ENCODE data around the gene ADSS1.

The ADSS1 gene

DNA sequence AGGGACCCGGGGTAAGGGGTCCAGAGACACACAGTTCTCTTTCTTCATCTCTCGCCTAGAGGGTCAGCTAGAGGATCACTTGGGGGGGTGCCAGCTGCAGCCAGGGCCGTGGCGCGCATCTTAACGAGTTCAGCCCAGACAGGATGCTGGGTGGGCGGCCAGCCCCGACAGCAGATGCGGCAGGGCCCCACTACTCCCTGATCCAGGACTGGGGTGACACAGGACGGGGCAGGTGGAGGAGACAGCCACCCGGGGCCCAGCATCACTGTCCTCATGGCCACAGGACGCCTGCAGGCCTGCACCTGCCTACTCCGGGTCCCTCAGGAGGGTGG lies 58.7 kb downstream of the ADSS1 start:
- DNase-seq (ENCODE audit: low read depth), result no peak

DNA sequence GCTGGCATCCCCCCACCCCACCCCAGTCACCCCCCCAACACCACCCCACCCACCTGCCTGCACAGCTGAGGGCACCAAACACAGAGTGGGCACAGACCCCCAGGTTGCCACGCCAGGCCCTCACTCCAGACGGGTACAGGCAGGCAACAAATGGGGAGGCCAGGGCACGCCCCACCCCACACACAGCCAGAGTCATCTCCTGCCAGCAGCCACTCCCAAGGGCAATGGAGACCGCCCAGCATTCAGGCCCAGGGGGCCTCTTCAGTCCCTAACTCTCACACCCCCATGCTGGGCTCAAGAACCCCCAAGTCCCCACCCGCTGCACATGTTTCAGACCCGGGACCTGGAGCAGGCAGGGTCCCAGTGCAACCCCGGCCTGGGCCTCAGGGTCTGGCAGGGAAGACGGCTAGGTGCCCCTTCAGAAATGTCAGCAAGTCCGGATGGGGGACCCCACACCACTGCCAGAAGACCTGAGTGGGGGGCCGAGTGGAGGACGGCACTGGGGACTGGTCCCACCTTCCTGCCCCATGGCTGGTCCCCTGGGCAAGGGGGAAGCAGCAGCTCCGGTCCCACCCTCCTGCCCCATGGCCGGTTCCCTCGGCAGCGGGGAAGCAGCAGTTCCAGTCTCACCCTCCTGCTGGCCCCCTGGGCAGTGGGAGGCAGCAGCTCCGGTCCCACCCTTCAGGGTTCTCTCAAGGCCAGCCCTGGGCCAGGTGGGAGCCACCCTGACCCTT lies 59.6 kb downstream of the ADSS1 start:
- DNase-seq (ENCODE audit: low read depth), result no peak

DNA sequence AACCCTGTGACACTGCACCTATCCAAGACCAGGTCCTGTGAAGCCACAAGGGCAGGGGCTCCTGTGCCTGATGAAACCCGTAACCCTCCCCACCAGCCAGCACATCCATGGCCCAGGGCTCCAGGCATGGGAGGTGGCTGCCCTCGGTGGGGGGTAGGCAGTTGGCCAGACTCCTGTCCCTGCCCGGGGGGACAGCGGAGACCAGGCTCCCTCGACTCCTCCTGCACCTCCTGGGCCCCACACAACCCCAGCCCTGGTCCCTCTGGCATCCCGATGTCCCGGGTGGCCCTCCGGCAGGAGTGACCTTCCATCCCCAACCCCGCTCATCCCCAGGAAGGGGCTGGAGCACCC lies 60.2 kb downstream of the ADSS1 start:
- DNase-seq (ENCODE audit: low read depth), result no peak

DNA sequence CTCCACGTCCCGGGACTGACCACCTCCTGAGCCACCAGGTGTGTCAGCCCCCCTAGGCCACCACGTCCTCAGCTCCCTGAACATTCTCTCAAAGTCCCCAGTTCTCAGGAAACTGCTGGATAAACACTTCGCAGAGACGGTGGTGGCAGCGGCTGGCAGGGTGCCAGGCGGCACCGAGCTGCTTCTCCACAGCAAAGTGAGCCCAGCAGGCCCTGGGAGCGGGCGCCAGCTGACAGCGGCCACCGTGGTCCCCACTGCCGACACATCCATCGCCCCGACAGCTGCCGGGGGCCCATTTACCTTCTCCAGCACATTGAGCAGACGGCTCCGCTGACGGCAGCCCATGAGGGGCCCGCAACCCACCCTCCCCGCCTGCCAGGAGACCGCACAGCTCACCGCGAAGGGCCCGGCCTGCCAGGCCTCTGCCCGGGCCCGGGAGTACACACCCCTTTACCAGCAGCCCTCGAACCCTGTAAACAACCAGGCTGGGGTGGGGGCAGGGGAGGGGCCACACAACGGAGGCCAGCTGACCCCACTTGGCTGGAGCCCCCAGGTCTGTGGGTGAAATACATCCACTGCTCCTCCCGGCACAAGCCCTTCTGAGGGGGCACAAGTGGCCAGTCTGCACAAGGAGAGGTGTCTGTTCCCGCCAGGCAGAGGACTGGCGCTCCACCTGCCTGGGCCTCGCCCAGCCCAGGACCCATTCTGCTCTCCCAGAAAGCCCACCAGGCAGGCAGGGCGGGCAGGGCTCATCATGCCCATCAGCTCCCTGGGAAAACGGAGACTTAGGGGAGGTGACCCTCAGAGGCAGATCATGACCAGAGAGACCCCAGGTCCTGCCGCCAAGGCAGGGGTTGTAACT lies 61.0 kb downstream of the ADSS1 start:
- DNase-seq (ENCODE audit: low read depth), result no peak

DNA sequence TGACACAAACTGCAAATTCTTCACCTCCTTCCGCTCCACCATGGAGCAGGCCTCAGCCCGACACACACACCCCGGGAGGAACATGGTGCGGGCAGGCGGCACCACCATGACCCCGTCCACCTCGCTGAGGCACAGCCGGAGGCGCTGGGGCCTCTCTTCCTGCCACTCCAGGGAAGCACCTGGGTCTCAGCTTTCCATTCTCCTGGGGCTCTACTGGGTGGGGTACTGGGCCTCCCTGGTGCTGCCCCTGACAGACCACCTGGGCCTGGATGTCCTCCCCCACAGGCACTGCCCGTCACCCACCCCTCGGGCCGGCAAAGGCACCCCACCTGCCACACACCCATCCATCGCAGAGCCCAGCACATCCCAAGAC lies 61.7 kb downstream of the ADSS1 start:
- no peak for DNase-seq (ENCODE audit: low read depth)

DNA sequence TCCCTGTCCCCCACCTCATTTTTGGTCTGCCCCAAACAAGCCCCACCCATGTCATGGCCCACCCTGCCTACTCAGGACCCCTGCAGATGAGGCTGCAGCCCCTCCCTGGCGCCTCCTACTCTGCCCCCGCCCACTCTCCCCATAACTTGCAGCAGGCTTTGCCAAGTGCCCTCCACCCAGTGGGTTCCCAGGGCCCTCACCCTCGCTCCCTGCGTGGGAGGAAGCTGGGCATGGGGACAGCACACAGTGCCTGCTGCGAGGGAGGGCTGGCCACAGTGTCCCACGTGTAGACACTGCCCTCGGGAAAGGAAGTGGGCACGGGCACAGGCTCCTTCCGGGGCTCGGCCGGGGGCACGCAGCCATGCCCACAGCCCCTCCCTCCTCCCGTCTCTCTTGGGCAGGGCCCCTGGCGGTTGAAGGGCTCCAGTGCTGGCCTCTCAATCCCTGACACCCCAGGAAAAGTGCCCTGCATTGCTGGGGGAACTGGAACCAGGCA lies 62.1 kb downstream of the ADSS1 start:
- DNase-seq (ENCODE audit: low read depth), result no peak

DNA sequence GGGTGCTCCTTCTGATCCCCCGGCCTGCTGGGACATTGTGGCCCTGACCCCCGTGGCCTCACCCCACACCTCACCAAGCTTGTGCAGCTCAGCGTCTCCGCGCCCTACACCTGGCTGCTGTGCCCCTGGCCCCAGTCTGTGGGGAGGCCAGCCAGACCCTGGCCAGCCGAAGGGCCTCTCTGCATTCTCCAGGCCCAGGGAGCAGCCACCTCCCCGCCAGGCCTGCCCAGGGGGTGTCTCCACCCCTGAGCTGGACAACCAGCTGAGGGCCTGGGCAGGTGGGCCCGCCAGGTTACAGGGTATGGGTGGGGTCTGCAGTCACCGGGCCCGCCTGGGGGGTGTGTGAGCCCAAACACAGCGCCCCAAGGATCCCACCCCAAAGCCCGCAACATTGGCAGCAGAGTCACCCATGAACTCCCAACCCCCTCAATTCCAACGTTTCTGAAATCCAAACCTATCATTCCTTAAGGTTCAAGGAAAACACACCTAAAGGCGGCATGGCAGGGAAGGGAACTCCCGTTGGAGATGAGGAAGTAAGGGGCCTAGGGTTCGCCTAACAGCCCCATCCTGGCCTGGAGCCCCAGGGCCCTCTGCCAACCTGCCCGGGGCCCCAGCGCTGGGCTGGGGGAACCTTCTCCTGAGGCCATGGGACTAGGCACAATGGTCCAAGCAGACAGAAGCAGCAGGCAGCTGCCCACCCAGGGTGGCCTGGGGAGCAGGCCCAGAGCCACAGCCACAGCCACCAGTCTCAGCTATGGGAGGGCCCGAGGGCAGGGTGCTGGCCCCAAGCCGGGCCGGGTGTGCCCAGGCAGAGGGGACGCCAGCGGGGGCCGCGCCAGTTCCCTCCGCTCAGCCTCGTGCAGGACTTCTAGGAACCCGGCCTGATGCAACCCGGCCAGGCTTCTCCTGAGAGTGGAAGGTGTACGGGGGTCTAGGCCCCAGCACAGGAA lies 63.0 kb downstream of the ADSS1 start:
- DNase-seq (ENCODE audit: low read depth), result no peak

DNA sequence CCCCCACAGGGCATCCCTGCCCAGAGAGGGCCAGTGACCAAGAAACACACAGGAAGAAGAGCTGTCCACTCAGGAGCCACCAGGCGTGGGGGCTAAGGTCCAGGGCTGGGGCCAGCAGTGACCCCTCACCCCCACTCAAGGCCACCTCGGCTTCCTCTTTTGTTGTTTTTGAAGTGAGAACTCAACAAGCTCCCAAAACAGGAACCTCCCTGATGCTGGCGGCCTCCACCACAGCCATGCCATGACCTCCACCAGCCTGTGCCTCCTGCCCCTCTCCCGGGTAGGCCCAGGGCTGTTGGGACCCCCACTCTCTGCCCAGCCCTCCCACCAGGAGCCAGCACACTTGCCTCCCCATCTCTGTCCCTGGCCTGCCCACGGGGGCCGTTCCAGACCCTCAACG lies 63.7 kb downstream of the ADSS1 start:
- DNase-seq (ENCODE audit: low read depth), result no peak

DNA sequence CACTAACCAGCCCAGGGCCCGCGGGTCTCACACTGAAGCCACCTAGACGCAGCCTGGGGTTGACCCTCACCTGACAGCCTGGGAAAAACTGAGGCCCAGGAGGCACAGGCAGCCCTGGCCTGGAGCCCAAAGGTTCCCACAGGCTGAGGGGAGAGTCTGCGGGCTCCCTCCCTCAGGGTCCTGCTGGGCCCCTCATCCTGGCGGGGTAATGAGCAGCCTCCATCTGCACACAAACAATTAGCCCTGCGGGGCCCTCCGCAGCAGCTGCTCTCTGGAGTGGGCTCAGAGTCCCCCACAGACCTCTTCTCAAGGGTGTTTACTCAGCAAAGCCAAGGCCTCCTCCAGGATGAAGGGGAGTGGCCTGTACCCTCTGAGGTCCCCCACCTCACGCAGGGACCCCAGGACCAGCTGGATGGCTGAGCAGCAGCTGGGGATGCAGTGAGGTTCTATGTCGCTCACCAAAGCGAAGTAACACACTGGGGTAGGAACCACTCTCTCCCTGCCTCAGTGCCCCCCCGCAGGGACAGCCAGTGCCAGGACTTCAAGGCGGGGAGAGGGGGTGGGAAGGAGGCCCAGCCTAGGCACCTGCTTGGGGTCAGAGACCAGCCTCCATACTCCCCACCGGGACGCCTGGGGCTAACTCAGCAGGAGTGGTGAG lies 64.3 kb downstream of the ADSS1 start:
- DNase-seq (ENCODE audit: low read depth), result no peak

DNA sequence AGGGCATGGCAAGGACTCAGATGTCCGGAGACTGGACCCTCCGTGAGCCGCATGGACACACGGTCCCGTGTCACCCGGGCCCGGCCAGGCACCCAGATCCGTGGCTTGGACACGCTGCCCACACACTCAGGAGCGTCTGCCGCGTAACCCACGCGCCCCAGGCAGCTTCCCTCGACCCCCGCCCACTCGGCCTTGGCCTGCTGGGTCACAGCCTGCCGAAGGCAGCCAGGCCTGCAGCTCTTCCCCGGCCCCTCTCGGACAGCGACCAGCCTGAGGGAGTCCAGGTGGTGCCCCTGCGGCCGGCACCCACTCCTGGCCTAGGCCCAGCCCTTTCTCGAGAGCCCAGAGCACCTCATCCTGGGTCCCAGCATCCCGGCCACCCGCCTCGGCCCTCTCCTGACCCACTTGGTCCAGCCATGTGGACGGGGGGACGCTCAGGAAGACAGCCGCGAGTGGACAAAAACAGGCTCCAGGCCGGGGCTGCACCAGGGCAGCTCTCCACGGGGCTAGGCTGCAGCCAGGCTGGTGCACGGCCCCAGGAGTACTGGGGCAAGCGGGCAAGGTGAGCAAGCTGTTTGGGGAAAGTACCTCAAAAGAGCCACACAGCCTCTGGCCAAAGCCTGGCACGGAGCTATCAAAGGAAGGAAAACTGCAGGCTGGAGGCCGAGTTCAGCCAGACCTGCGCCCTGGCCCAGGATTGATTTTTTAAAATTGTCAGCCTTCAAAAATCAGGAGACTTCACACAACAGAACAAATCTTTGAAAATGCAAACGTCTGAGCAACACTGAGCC lies 65.0 kb downstream of the ADSS1 start:
- DNase-seq (ENCODE audit: low read depth), result no peak

DNA sequence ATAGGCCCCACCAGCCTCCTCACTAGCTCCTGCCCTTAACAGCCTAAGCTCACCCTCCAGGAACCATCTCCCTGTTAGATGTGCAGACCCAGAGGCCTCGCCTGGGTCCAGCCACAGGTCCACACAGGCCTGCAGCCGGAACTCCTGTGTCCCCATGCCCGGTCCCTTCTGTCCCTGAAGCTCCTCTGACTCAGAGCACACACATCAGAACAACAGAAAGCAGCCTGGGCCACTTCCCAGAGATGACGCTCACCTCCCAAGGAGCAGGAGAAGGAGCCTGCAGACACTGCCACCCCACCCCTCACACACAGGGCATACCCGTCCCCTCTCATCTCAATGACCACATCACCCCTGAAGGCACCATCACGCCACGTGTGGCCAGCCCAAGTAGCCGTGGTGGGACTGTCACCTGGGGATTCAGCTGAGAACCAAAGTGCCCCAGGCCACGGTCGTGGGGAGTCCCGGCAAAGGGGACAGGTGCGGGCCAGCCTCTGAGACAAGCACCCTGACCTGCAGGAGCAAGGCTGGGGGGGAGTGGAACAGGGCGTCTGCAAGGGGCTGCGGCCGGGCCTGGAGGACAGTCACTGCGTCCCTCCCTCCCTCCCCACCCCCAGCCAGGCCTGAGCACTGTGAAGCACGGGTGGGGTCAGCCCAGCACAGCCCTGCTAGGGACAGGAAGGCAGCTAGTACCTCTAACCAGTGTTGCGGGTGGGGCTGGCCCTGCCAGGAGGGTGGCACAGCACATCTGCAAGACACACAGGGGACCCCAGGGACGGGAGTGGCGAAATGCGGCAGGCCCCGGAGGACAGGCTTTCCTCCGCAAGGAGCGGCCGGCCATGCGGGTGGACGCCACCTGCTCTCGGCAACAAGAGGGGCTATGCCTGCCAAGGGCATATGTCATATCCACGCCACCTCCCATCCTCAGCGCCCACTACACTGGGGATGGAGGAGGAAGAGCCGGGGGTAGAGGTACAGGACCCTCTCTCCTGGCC lies 66.0 kb downstream of the ADSS1 start:
- DNase-seq (ENCODE audit: low read depth), result no peak

DNA sequence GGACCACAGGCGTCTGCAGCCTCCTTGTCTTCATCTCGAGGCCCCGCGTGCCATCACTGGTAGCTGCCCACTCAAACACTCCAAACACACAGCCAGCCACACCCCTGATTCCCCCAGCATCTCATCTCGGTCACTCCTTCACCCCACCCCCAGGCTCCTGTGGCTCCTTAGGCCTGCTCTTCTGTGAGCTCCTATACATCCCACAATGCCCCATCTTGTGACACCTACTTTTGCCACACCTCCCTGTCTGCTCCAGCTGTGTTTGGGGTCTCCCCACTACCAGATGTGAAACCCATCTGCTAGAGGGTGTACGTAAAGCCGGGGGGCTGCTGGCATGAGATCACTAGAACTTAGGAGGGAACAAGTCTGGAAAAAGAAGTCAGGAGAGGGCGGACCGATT lies 67.4 kb downstream of the ADSS1 start:
- DNase-seq (ENCODE audit: low read depth), result no peak

DNA sequence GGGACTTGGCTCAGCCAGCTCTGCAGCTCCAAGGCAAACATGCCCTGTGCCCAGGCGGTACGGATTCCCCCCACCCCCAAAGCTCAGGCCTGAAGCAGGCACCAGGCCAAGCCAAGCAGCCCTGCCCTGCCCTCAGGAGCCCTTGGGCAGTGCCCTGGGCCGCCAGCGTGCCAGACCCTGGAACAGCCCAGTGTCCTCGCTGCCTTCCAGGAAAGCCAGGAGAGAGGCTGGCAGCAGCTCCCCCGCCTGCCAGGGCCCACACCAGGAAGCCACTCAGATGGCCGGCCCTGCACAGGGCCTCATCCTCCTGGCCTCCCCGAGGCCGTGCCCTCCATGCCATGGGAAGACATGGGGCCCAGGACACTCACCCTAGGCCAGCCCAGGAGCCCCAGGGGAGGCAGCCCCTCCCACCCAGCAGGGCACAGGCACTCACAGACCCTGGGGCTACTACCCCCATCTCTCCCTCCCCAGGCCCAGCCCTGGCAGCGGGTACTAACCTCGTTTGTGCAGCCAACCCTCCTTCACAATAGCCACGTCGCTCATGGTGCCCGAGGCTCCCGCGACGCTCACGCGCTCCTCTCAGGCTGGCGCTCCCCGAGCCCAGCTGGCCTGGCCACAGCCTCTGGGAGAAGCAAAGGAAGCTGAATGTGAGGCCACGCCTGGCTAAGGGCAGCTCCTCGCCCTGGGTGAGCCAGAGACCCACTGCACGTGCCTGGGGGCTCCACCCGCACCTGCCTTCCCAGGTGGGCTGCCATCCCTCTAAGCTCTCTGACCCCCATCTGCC lies 68.3 kb downstream of the ADSS1 start:
- DNase-seq (ENCODE audit: low read depth), result no peak

DNA sequence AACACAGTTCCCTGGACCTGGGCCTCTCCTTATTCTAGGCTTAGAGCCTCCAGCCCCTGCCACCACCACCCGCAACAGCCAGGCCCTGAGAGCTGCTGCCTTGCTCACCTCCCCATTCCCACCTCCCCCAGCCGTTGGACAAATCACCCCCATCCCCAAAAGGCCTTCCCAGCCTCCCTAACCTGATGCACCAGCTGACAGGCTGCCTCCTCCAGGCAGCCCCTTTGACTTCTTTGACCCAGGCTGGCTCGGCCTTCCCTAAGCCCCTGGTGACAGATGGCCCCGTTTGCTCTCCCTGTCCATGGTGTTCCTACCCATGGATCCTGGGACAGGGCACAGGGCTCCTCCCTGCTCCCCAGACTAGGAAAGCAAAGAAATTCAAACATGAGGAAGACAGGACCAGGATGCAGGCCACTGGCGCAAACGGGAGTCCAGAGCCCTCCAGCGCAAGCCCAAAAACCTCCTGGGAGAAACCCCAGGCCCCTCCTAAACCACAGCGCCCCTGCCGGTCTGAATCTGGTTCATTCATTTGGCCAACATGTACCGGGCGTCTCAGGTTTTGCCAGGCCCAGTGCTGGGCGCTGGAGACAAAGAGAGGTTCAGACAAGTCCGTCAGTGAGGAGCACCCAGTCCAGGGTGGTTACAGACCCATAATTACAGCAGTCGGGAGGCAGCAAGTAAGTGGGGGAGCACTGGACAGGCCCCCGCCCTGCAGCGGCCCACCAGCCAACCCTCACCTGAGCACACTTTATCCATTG lies 69.1 kb downstream of the ADSS1 start:
- no peak for DNase-seq (ENCODE audit: low read depth)

DNA sequence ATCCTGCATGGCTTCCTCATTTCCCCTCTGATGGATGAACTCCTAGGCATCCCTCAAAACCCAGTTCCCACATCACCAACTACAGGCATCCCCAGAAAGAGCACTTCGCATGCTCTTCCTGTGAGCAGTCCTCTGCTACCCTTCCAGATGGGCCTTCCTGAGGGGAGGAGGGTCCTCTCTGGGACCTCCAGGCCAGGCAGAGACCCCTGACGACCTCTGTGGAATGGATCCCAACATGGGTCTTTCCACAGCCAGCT lies 69.6 kb downstream of the ADSS1 start:
- DNase-seq (ENCODE audit: low read depth), result no peak

DNA sequence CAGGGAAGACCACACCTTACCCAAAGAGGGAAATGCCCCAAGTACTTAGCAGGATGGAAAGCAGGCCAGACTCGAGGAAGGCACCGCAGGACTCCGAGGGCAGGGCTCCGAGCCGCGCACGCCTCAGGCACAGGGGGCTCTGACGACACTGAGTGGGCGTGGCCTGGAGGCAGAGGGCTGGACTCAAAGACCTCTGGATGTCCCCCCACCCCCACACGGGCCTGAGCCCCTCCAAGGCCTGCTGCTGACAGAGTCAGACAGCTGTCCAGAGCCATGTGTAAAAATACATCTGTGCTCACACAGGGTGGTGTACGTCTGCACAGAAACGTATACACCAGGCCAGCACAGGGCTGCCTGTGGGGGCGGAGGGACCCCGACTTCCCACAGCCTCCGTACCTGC lies 70.1 kb downstream of the ADSS1 start:
- no peak for DNase-seq (ENCODE audit: low read depth)

DNA sequence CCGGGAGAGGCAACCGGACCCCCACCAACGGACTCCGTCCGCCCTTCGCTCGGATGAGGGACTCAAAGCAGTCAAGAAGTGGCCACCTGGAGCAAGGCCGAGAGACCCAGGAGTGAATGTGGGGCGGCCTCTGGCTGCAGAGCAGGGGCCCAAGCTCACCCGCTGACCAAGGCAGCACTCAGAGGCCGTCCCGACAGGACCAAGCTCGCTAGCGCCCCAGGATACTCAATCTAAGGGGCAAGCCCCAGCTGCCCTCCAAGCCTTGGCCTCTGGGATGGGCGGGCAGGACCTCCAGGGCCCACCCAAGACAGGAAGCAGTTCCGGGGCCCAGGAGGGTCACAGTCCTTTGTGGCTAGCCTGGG lies 70.6 kb downstream of the ADSS1 start:
- no peak for DNase-seq (ENCODE audit: low read depth)

DNA sequence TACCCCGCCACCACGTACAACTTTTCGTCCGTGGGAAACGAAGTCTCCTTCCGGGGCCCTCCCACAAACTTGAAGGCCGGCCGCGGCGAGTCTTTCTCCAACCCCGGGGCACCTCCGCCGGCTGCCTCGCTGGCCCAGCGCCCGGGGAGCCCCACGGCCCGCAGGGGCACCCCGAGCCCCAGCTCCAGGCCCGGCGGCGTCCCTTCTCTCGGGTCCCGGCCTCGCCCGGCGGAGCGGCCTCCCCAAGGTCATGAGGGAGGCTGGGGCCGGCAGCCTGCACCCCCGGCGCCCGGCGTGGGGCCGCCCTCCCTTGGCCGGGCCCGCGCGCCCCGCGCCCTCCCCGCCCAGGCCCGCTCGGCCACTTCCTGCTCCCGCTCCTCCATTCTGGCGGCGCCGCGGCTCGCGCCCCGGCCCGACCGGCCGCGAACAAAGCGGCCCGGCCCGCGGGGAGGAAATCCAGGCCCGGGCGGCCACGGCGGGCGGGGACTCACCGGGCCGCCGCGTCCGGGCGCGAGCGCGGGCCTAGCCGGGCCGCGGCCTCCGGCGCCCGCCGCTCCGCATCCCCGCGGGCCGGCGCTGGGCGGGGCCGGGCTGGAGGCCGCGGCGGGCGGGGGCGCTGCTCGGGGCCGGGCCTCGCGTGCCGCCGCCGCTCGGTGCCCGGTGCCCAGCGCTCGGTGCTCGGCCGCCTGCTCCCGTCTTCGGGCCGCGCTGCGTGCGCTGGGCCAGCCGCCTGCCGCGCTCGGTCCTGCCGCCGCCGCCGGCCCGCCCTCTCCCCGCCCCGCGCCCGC lies 71.2 kb downstream of the ADSS1 start, which contains the start of gene AKT1:
TSS of gene AKT1 (minus strand) at position 756 of the 788 bp plus-strand sequence. CDS start 3,105 bp downstream, outside the sequence.
- no peak for DNase-seq (ENCODE audit: low read depth)

All from activated T-helper 1 cell treated with Interleukin-2 at 50 U/mL for 16 hours (primary cell).